ENCODE data around the gene METTL16. TPM values are rescaled to one million over a fixed set of nuclear protein-coding genes. Genes with fewer than 3 reads are reported as not detected.

The METTL16 gene
- total RNA-seq, 1 experiment from 2014 or later = 21.3 TPM

DNA sequence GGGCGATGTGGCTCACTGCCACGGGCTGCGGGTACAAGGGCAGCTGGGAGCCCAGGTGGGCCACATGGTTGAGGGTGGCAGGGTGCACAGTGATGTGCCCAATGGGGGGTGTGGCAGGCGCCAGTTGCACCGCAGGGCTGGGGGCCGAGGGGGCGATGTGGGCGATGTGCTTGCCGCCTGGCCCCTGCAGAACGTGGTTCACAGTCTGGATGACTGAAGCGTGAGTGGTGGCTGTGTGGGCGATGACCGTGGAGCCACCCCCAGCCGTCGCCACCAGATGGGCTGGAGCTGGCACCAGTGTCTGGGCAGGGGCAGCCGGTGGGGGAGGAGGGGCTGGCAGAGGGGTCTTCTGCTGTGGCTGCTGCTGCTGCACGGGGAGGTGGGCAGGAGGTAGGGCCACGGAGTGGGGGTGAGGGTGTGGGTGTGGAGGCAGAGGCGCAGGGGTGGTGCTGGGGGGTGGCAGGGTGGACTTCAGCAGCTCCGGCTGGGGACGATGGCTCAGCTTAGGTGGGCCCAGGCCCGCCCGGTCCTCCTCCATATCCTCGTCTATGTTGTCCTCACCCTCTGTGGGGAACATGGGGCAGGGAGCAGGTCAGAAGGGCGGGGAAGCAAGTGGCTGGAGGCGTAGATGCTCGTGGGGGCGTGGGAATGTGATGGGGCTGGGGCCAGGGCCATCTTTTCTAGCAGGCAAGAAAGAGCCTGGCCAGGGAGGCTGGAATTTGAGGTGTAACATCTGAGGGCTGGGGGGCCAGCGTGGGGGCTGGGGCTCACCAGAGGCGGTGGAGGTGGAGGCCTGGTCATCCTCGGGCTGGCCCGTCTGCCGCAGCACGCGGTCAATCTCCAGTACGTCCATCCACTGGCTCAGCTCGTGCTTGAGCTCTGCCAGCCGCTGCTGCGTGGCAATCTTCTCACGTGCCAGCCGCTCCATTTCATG is 124.3 kb downstream of the METTL16 start:
- Histone ChIP-seq H3K27me3 (no peaks in the 10 kb centered on the region), H3K9me3 (no peaks in the 10 kb centered on the region), H3K36me3 (peaks cover 6% of the 10 kb centered on the region), H3K4me3 (no peak overlapping the region)
- DNase-seq = no peak

DNA sequence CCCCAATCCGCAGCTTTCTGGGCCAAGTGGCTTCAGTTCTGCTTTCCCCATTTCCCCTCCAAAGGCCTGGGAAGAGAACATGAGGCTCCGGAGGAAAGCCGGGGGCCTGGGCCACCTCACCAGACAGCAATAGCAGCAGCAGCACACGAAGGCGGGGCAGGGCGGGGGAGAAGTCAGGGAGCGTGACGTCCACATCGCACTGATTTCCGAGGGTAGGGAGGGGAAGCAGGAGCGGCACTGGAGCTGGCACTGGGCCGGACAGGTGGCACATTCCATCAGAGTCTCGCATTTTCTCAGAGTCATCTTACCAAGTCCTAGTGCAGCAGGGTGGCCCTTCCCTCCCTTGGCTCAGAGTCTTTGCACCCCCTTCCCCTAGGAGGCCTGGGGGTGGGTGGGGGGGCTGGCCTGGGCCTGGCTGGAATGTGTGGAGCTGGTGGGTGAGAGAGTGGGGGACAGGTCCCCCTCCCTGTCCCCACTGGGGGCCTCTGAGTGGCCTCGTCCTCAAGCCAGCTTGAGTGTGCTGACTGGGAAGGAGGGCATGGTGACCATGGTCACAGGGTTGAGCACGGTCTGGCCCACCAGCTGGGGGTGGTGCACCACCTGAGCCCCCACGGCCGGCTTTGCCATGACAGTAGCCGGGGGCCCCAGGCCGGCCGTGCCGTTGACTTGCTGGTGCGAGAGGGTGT is 125.1 kb downstream of the METTL16 start:
- Histone ChIP-seq H3K36me3 (no peaks in the 10 kb centered on the region; the same call in 1 of the 2 replicates), H3K27me3 (no peaks in the 10 kb centered on the region), H3K9me3 (no peaks in the 10 kb centered on the region), H3K4me3 (no peak overlapping the region)
- DNase-seq = no peak

DNA sequence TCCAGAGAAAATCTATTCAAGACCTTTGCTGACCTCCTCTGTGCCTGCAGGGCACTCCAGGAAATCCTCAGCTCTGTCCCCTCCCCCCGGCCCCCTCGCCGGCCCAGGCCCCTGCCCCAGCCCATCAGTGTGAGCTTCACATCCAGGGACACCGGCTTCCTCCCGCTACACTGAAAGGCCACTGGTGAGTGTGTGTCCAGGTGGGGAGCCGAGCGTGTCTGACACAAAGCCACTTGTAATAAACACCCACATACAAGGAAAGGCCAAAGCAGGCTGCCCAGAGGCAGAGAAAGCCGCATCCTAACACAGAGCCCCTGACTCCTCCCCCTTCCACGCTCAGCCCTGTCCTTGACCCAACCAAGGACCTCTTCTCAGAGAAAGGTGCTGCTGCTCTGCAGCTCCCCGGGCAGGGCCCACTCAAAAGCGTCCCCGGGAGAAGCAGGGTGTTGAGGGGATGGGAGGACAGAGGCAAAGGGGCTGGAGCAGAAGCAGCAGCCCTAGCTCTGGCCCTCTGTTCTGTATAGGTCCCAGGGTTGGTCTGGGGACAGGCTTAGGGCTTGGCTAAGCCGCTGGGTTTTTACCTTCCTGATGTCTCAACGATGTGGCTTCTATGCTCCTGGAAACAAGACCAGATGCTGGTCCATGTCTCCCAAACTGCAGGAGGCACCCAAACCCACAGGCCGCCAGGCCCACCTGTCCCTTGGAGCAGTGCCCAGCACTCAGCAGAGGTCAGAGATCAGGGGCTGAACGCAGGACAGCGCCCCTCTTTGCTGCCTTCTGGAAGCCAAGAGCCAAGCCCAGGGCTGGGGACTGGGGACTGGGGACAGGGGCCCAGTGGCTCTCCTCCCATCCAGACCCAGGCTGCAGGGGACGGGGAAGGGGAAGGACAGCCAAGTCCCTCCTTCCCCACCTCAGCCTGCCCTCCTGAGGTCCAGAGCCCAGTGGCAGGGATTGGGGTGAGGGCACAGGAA is 126.2 kb downstream of the METTL16 start:
- Histone ChIP-seq H3K27me3 (no peaks in the 10 kb centered on the region), H3K36me3 (no peaks in the 10 kb centered on the region; the same call in 1 of the 2 replicates)
- no peak for DNase-seq

DNA sequence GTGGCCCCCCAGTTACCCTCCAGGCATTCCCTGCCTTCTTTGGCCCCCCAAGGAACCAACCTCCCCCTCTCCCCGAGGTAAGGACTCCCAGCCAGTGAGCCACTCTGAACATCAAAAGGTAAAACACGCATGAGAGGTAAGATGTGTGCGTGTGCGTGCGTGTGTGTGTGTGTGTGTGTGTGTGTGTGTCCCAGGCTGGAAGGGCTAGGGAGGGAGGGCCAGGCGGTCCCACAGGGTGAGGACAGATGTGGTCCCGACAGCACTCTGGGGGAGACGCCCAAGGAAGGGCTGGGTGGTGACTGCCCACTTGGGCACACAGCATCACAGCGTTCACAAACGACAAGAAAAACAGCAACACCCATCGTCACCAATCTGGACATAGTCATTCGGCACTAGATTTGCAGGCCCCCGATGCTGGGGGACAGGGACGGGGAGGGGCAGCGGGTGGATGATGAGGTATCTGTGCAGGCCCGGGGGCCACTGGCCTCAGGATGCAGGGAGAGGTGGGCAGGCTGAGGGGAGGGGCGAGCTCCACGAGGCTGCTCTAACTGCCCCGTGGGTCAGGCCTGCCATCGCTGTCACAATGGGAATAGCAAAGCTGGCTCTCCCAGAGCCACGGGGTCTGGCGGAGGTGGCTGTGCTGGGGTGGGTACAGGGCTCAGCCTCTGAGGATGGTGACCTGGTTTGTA is 127.1 kb downstream of the METTL16 start:
- Histone ChIP-seq H3K4me3 (no peak overlapping the region), H3K36me3 (no peaks in the 10 kb centered on the region; the same call in 1 of the 2 replicates), H3K27me3 (no peaks in the 10 kb centered on the region), H3K9me3 (no peaks in the 10 kb centered on the region)
- DNase-seq = no peak

More for the DNA sequence above, 126.2 kb downstream of the METTL16 start:
- H3K9me3 ChIP-seq = no peaks in the 10 kb centered on the region
- H3K4me3 ChIP-seq = no peak overlapping the region

DNA sequence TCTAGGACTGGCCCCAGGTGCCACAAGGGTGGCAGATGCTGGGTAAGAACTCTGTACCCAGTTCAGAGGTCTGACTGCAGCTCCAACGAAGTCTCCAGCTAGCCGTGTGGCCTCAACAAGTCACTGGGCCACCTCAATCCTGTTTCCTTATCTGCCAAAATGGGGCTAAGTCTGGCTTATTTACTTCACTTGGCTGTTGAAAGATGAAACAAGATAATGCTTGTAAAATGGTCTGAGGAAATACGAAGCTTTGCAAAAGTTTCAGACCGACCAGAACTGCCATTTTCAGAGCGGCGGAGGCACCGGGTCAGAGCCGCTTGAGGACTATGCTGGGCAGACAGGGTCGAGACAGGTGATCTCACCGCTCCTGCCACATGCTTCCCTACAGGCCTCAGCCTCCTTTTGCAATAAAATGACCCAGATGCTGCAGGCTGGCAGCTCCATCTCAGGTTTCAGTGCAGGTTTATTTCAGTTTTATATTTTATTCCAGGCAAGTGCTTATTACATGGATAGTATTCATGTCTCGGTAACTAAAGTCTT is 128.0 kb downstream of the METTL16 start:
- Histone ChIP-seq H3K27me3 (no peaks in the 10 kb centered on the region), H3K4me3 (no peak overlapping the region), H3K9me3 (no peaks in the 10 kb centered on the region), H3K36me3 (no peaks in the 10 kb centered on the region; the same call in 1 of the 2 replicates)
- DNase-seq = no peak

DNA sequence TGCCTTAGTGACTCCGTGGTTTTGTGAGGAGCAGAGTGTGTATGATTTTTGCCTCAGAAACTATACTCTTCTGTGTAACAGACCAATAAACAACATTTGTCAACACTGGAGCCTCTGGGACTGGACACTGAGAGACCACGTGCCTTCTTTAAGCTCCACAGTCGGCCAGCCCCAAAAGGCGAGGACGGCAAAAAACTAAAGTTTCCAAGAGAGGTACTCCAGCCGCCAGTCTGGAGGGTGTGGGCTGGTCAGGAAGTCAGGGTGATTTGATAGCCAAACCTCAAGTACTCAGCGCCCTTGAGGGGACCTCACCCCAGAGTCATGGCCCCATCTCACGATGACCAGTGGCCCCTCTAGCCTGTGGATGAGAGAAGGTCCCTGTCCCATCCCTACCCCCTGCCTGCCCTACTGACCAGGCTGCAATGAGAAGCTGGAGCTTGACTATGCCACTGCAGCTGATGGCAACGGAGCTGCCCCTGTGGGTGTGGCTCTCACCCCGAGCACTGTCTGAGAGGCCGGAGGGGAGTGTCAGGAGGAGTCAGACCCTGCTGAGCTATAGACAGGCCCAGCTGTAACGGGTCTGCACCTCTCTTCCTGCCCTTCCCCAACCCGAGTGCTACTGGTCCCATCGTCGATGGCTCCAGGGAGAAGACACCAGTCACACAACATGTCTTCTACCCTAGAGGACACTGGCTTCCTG is 130.6 kb downstream of the METTL16 start:
- Histone ChIP-seq H3K36me3 (no peaks in the 10 kb centered on the region; the same call in 1 of the 2 replicates), H3K4me3 (no peak overlapping the region), H3K27me3 (no peaks in the 10 kb centered on the region), H3K9me3 (no peaks in the 10 kb centered on the region)
- DNase-seq = no peak

DNA sequence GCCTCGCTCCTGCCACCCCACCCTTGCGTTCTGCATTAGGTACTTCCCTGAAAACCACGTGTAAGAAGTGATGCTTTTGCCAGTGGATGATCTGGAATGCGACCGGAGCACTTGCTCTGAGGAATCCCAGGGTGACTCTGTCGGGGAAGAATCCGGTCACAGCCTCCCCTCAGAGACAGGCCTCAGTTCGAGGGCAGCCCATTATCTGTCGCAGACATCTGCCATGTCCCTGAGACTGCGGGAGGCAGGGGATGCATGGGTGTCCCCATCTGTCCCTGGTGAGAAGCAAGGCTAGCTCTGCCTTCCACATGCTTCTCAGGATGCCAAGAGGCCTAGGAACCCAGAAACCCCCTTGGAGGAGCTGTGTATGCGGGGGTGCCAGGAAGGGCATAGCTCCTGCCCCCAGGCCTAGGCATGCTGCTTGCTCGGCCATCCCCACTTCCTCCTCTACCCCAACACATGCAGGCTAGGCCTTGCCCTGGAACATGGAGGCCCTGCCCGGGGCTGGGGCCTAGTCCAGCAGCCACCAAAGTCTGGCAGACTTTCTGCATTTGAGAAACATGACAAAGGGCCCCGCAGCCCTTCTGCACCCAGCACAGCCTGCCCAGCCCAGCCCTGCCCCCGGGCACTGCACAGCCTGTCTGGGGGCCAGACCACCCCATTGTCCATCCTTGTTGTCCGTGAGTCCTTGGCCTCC is 131.3 kb downstream of the METTL16 start:
- Histone ChIP-seq H3K27me3 (no peaks in the 10 kb centered on the region), H3K36me3 (no peaks in the 10 kb centered on the region; the same call in 1 of the 2 replicates), H3K9me3 (no peaks in the 10 kb centered on the region), H3K4me3 (no peak overlapping the region)
- DNase-seq = no peak

DNA sequence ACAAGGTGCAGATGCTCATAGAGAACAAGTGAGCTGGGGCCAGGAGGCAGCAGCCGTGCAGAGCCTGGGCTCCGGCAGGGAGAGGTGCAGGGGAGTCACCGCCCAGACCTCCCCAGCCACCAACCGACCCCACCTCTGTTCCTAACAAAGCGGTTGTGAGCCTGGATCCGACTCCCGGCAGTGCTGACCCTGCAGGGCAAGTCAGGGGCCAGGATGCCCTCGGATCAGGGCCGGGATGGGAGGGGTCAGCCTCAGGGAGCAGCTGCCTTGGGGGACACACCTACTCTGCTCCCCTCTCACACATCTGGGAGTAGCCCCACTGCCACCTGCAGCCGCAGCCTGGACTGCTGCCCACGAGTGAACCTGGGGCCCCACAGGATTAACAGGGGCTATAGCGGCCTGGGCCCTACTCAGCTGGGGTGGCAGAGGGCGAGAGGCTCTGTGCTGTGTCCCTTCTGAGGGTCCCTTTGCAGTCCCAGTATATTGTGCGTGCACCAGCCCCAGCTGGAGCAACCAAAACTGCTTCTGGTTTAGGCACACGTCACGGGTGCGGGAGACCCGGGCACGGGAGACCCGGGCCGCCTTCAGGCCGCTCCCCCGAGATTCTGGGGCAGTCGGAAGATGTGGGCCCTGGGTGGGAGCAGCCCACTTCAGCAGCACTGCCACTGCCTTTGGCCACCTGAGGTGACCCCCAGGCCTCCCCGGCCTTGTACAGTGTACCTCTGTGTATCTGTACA is 132.0 kb downstream of the METTL16 start:
- Histone ChIP-seq H3K27me3 (no peaks in the 10 kb centered on the region), H3K36me3 (no peaks in the 10 kb centered on the region; the same call in 1 of the 2 replicates), H3K4me3 (no peak overlapping the region), H3K9me3 (no peaks in the 10 kb centered on the region)
- DNase-seq = no peak

DNA sequence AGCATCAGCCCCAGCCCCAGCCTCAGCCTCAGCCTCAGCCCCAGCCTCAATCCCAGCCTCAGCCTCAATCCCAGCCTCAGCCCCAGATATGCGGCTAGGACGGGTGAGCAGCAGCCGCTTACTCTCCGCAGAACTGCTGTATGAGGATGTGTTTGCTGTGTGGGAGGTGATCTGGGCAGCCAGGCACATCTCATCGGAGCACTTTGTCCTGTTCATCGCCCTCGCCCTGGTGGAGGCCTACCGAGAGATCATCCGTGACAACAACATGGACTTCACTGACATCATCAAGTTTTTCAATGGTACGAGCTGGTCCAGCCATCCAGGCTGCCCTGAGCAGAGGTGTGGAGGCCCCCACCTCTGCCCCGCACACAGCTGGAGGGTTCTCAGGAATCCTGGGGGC is 132.8 kb downstream of the METTL16 start:
- no peaks in the 10 kb centered on the region for H3K9me3 ChIP-seq
- no peaks in the 10 kb centered on the region for H3K27me3 ChIP-seq
- no peaks in the 10 kb centered on the region; the same call in 1 of the 2 replicates for H3K36me3 ChIP-seq
- H3K4me3 ChIP-seq = no peak overlapping the region
- no peak for DNase-seq

DNA sequence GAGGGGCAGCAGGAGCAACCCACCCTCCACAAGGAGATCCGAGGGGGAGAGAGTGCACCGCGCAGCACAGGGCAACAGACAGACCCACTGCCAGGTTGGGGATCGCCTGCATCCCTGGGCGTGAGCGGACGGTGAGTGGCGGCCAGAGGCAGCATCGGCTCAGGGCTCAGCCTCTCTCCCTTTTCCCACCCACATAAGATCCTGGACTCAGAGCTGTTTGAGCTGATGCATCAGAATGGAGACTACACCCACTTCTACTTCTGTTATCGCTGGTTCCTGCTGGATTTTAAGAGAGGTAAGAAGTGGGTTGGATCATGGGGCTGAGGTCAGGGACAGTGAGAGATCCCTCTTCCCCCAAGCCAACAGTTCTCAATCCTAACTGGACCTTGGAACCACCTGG is 134.0 kb downstream of the METTL16 start:
- DNase-seq = no peak
- no peaks in the 10 kb centered on the region; the same call in 1 of the 2 replicates for H3K36me3 ChIP-seq
- H3K4me3 ChIP-seq = no peak overlapping the region
- H3K9me3 ChIP-seq = no peaks in the 10 kb centered on the region
- H3K27me3 ChIP-seq = no peaks in the 10 kb centered on the region

DNA sequence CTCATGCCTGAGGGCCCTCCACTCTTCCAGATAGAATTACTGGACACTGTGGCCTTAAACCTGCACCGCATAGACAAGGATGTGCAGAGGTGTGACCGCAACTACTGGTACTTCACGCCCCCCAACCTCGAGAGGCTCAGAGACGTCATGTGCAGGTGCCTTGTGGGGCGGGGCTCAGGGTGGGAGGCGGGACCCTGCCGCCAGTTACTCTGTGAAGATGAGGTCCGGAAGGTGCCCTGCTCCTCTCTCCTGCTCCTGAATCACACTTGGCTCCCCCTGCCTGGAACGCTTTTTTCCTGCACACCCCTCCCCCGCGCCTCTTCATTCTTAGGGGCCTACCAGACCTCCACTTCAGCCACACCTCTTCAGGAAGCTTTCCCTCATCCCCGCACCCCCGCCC is 135.6 kb downstream of the METTL16 start:
- no peaks in the 10 kb centered on the region for H3K27me3 ChIP-seq

DNA sequence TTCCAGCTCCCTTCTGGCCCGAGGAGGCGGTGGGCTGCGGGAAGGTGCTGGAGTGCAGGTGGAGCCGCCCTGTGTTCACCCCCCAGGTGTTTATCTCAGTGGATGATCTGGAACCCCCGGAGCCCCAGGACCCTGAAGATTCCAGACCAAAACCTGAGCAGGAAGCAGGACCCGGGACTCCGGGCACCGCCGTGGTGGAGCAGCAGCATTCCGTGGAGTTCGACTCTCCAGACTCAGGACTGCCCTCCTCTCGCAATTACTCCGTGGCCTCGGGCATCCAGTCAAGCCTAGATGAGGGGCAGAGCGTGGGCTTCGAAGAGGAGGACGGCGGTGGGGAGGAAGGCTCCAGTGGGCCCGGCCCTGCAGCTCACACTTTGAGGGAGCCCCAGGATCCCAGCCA is 136.3 kb downstream of the METTL16 start:
- no peaks in the 10 kb centered on the region for H3K27me3 ChIP-seq
- no peaks in the 10 kb centered on the region for H3K36me3 ChIP-seq
- no peaks in the 10 kb centered on the region for H3K9me3 ChIP-seq
- no peak overlapping the region for H3K4me3 ChIP-seq
- no peak for DNase-seq

More for the DNA sequence above, 135.6 kb downstream of the METTL16 start:
- Histone ChIP-seq H3K36me3 (no peaks in the 10 kb centered on the region), H3K4me3 (no peak overlapping the region), H3K9me3 (no peaks in the 10 kb centered on the region)
- DNase-seq = no peak

DNA sequence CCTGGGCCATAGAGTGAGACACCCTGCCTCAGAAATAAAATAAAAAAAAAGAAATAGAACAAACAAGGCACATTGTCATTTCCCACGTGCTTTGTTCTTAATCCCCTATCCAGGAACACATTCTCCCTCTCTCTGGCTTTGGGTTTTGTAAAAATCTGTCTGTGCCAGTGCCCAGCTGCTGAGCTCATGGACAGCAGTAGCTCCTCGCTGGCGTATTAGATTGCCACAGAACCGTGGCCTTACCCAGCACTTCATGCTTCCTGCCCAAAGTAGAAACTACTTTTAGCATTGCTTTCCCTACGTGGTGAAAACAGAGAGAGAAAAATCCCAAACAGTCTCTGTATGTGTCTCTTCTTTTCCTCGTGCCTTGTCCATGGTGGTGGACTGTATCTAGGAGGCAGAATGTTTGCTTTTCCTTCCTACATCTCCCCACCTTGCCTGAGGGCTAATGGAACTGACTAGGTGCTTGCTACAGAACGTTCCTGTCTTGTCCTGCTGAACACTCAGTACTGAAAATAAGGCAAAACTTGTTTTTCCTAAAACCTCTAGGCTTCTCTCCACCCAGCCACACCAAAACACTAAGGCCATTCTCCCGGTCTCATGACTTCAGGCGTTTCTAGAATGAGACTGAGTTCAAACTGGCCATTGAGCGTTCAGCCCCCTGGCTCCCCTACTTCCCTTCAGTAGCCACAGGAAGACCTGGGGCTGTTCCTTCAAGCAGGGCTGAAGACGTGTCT is 137.0 kb downstream of the METTL16 start:
- no peaks in the 10 kb centered on the region for H3K9me3 ChIP-seq
- no peaks in the 10 kb centered on the region for H3K27me3 ChIP-seq
- H3K4me3 ChIP-seq = no peak overlapping the region
- H3K36me3 ChIP-seq = no peaks in the 10 kb centered on the region
- DNase-seq = no peak

All from MG63 (cell line).